DND-41 (cell line): ENCODE measurements around the gene PANX2.

Source experiments
- ATAC-seq: fragments of 200-7000 bp; cut with Tn5 transposase; 3 replicates; pipeline ENCODE4 v1.9.1; 2021; ENCODE audit warnings: low read depth; ENCODE audit not compliant: insufficient read depth
- DNase-seq: peaks from one replicate; pipeline ENCODE4 v3.0.0-alpha.2; 2020
- H2AFZ ChIP-seq: 2 replicates; pipeline ENCODE4 v1.6.0; 2012; ENCODE audit warnings: low read depth, low read length
- H3K27ac ChIP-seq: 2 replicates; pipeline ENCODE4 v1.5.1; 2012; ENCODE audit warnings: low read length, inconsistent platforms
- H3K27me3 ChIP-seq: fragments of 200-600 bp; sonication (generic); 2 replicates; pipeline ENCODE4 v1.6.0; 2012; ENCODE audit warnings: low read length, mild to moderate bottlenecking, inconsistent platforms; ENCODE audit not compliant: insufficient read depth, poor library complexity
- H3K36me3 ChIP-seq: 2 replicates; pipeline ENCODE4 v1.5.1; 2012; ENCODE audit warnings: low read length, inconsistent platforms; ENCODE audit not compliant: insufficient read depth
- H3K4me1 ChIP-seq: 2 replicates; pipeline ENCODE4 v1.5.1; 2012; ENCODE audit warnings: mild to moderate bottlenecking, low read length; ENCODE audit not compliant: insufficient read depth
- H3K4me2 ChIP-seq: 2 replicates; pipeline ENCODE4 v1.6.0; 2012; ENCODE audit warnings: mild to moderate bottlenecking, moderate library complexity, low read length, inconsistent platforms; ENCODE audit not compliant: insufficient read depth
- H3K4me3 ChIP-seq, 2 experiments: fragments of 200-600 bp in 1 of 2; shearing (Covaris generic) in 1 of 2; 2 replicates each; pipeline ENCODE4 v1.5.1; 2012 to 2016; ENCODE audit warnings: inconsistent platforms in 2 of 2, low read length in 2 of 2, mild to moderate bottlenecking in 2 of 2, low read depth in 1 of 2, moderate library complexity in 1 of 2
- H3K79me2 ChIP-seq: 2 replicates; pipeline ENCODE4 v1.6.0; 2012; ENCODE audit warnings: low read length, inconsistent platforms; ENCODE audit not compliant: insufficient read depth
- H3K9ac ChIP-seq: 2 replicates; pipeline ENCODE4 v1.6.0; 2012; ENCODE audit warnings: low read depth, mild to moderate bottlenecking, inconsistent platforms, low read length, moderate library complexity
- H3K9me3 ChIP-seq: 2 replicates; pipeline ENCODE4 v1.5.1; 2012; ENCODE audit warnings: low read length, moderate library complexity, mild to moderate bottlenecking, inconsistent platforms; ENCODE audit not compliant: insufficient read depth, severe bottlenecking
- H4K20me1 ChIP-seq: 2 replicates; pipeline ENCODE4 v1.6.0; 2012; ENCODE audit warnings: low read length; ENCODE audit not compliant: insufficient read depth
- CTCF ChIP-seq: IDR thresholded peaks from 2 replicates; pipeline ENCODE4 v1.5.1; 2012; ENCODE audit warnings: borderline replicate concordance, low read length, moderate library complexity, mild to moderate bottlenecking; ENCODE audit not compliant: poor library complexity, severe bottlenecking; ENCODE audit errors: extremely low read depth
- EZH2 ChIP-seq: IDR thresholded peaks from 3 replicates; pipeline ENCODE4 v1.6.1; 2012; ENCODE audit warnings: borderline replicate concordance, low read depth, mild to moderate bottlenecking, moderate library complexity, low read length, inconsistent platforms; ENCODE audit not compliant: severe bottlenecking

The PANX2 gene

GRCh38 chr22:50169181-50169759, 1.3 kb upstream of the PANX2 start:
- Histone ChIP-seq H3K27me3 (peaks cover 8% of the 10 kb centered on the region), H3K4me1 (no peaks in the 10 kb centered on the region), H3K4me3 (no peak overlapping the region), H3K79me2 (no peaks in the 10 kb centered on the region), H3K27ac (no peak overlapping the region), H2AFZ (no peak overlapping the region), H3K4me2 (no peak overlapping the region), H3K9ac (no peak overlapping the region), H3K36me3 (no peaks in the 10 kb centered on the region), H4K20me1 (no peaks in the 10 kb centered on the region), H3K9me3 (no peaks in the 10 kb centered on the region)
- TF ChIP-seq EZH2: no peak
- no peak for TF ChIP-seq CTCF
- DNase-seq (no peak), ATAC-seq (no peak)

DNA sequence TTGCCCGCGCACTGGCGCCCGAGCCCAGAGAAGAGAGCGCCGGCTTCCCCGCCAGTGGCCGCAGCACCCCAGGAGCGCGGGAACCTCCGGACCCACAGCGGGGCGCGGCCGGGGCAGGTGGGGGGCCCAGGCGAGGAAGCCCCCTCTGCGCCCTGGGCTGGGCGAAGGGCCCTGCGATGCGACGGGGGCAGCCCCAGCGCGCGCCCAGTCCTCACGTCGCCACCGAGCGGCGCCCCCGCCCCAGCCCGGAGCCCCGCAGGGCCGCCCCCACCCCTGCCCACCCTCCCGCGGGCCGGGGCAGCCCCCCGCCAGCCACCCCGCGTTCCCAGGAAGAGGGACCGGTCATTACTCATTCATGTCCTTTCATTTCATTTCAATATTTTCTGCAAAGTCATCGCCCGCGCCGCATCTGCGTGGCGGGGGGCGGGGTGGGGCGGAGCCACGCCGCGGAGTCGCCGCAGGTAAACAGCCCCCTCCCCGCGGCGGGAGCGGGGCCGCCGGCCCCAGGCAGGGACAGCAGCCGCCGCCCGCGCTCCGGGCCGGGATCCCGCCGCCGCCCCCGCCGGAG, 673 bp upstream of the PANX2 start:
- Histone ChIP-seq H3K4me2 (no peak overlapping the region), H3K9me3 (no peaks in the 10 kb centered on the region), H4K20me1 (no peaks in the 10 kb centered on the region), H3K4me1 (no peaks in the 10 kb centered on the region), H2AFZ (no peak overlapping the region), H3K4me3 (no peak overlapping the region), H3K79me2 (no peaks in the 10 kb centered on the region), H3K36me3 (no peaks in the 10 kb centered on the region), H3K9ac (no peak overlapping the region), H3K27ac (no peak overlapping the region), H3K27me3 (peaks cover 8% of the 10 kb centered on the region)
- TF ChIP-seq EZH2 (no peak), CTCF (no peak)
- no peak for DNase-seq
- ATAC-seq: no peak

DNA sequence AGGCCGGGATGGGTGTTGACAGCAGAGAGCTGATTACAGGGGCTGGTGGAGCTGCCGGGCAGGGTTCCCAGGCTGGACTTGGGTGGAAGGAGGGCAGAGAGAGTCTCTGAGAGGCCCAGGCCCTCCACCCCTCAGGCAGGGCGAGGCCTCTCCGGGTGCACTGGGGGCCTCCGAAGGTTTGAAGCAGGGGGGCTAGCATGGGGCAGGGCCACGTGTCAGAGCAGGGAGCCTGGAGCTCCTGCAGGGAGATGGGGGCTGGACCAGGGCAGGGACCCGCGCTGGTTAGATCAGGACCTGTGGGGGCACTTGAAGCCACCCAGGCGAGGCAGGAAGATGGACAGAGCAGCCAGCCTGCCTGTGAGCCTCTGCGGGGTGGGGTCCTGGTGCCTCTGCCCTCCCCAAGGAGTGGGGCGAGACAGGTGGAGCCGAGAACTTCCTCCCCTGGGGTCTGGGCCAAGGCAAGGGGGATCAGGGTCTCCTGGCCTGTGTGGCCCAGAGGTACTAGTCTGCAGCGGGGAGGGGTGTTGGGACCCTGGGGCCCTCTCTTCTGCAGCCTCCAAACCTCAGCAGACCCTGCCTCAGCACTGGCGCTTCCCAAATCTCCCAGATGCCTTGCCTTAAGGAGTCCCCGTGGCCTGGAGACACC, 911 bp downstream of the PANX2 start:
- no peak overlapping the region for H2AFZ ChIP-seq
- peaks cover 8% of the 10 kb centered on the region for H3K27me3 ChIP-seq
- H3K4me2 ChIP-seq: no peak overlapping the region
- H4K20me1 ChIP-seq: no peaks in the 10 kb centered on the region
- H3K27ac ChIP-seq: no peak overlapping the region
- no peaks in the 10 kb centered on the region for H3K9me3 ChIP-seq
- DNase-seq (no peak), ATAC-seq (no peak)
- H3K36me3 ChIP-seq: no peaks in the 10 kb centered on the region
- no peaks in the 10 kb centered on the region for H3K4me1 ChIP-seq
- H3K4me3 ChIP-seq: no peak overlapping the region
- no peaks in the 10 kb centered on the region for H3K79me2 ChIP-seq
- TF ChIP-seq EZH2 (no peak), CTCF (no peak)
- no peak overlapping the region for H3K9ac ChIP-seq
